ENCODE measurements around the gene IL17RB.
A peak's percentile ranks its signal among the peaks of the same experiment; 100 is the strongest.

IL17RB gene

DNA sequence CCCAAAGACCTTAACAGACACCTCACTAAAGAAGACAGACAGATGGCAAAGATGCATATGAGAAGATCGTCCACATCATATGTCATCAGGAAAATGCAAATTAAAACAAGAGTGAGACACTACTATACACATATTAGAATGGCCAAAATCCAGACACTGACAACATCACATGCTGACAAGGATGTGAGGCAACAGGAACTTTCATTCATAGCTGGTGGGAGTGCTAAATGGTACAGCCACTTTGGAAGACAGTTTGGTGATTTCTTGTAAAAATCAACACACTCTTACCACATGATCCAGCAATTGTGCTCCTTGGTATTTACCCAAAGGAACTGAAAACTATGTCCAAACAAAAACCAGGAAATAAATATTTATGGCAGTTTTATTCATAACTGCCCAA lies 17.8 kb upstream of the IL17RB start:
- no peak for DNase-seq

DNA sequence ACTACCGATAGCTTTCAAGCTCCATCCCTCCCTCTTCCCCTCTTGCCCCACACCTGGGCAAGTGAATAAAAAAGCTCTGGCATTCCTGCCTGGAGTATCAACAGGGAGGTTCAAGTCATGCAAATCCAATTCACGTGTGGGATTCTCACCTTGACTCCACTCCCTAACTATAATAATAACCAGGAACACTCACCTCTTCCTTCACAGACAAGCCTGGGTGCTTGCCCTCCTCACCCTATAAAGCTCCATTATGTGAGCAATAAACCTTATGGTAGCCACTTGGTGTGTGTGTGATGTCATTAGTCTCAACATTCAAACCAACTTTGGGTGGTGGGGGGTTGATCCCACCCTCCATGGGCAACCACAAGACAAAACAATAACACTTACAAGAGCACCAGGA lies 16.8 kb upstream of the IL17RB start:
- no peak for DNase-seq

DNA sequence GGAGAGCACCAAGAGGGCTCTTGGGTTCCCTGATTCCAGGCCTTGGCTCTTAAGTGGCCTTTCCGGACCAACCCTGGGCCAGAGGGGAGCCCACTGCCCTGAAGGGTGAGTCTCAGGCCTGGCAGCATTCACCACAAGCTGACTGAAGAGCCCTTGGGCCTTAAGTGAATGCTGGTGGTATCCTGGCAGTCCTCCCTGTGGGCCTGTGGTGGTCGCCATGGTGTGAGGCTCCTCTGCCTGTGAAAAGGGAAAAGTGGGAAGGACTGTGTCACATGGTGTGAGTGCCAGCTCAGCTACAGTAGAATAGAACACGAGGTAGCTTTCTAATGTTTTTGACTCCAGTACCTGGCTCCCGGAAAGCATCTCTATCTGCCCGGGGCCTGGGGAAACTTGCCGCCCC lies 15.4 kb upstream of the IL17RB start:
- DNase-seq: no peak

DNA sequence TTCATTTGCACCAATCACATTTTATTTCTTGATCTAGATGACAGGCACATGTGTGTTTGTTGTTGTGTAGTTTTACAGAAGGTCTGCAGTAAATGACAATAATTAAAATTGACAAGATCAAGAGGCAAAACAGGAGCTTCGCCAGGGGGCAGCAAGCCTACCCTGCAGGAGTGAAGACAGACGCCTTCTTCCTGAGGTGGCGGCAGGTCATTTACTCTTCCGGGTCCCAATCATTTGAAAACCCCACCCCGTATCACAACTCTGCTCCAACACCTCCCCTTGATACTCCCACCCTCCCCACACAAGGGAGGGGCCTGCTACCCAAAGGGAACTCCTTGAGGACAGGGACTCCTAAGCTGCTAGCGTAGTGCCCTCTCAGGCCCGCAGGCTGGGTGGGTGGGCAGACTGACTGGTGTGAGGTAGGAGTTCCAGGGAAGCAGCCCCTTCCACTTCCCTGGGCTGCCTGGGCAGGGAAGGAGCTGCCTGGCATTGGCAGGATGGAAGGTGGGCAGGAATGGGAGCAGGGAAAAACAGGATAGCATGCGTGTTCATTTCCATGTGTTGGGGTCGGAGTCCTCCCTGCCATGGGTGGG lies 13.2 kb upstream of the IL17RB start:
- DNase-seq: no peak

GRCh38 chr3:53833700-53834099 lies 12.7 kb upstream of the IL17RB start:
- no peak for DNase-seq

DNA sequence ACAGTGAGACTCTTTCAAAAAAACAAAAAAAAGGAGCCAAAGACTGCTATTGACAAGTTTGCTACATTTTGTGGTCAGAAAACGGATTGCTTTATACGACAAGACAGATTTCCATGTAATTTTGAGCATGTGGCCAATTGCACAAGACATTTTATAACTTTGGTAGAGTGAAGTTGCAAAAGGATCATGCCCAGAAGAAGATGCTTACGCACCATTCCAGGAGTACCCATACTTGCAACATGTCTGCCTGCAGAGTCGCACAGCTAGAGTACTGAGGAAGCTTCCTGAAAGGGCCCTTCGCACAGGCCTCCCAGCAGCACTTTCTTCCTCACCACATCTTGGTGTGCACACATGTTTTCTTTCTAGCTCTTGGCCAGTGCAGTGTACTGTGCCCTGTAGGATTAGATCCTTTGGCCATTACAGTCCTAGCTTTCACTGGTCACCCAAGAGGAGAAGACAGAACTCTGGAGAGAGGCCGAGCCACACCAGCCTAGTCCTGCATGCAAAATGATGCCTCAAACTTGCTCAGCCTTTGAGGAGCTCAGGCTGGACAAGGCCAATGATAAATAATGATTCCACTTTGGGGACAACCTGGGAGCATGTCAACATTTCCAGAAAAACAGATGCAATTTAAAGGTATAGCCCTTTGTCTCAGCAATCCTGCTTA lies 11.8 kb upstream of the IL17RB start:
- DNase-seq: no peak

GRCh38 chr3:53835257-53835656 lies 11.1 kb upstream of the IL17RB start:
- DNase-seq: no peak

- no peak for DNase-seq
Observed at GRCh38 chr3:53836084-53836872, 10.1 kb upstream of the IL17RB start.

DNA sequence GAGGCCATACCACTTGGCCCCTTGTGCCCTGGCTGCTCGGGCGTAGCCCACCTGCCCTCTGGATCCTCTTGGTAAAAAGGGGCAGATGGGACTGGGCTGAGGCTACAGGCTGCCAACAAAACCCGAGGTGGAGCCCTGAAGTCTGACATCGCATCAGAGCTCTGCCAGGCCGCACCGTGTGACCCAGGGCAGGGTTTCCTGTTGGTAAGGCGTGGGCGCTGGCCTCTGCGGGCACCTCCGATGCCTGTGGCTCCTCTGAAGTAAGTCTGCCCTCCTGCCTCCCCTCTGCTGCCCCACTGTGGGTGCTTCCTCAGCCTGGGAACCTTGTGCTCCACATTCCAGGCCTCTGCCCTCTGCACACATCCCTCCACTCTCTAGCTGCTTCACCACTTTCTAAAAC lies 9.0 kb upstream of the IL17RB start:
- DNase-seq: no peak

DNA sequence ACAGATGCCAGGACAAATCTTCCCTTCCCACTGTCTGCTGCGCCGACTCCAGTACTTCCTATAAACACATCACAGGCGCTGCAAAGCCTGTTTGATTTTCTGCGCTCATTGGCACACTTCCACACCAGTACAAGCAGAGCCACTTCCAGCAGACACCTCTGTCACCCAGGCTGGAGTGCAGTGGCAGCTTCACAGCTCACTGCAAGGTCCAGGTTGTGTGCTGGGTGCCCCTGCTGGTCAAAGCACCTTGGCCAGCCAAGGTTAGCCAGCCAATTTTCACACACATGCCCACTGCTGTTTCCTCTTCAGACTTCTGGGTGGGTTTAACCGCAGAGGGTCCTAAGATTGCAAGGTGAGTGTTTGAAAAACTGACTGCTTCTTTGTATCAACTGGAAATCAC lies 5.1 kb upstream of the IL17RB start:
- DNase-seq: no peak

- peak in 48 of 51 donors; percentile 17 to 92 (median 71) for DNase-seq
Observed at GRCh38 chr3:53842436-53843194, 3.8 kb upstream of the IL17RB start.

- peak in 2 of 51 donors; percentile 26 to 44 for DNase-seq
Observed at GRCh38 chr3:53843195-53844177, 2.9 kb upstream of the IL17RB start.

GRCh38 chr3:53844262-53845102 lies 1.9 kb upstream of the IL17RB start:
- peak in 23 of 51 donors; percentile 8 to 53 (median 28) for DNase-seq

- DNase-seq: peak in 25 of 51 donors; percentile 13 to 63 (median 39)
Observed at GRCh38 chr3:53845103-53845880, 1.1 kb upstream of the IL17RB start.

- DNase-seq: peak in 3 of 51 donors; percentile 45 to 50 (median 47)
Observed at GRCh38 chr3:53845881-53846133, 561 bp upstream of the IL17RB start.

- DNase-seq: no peak
Observed at GRCh38 chr3:53846851-53847155, 435 bp downstream of the IL17RB start.

GRCh38 chr3:53849916-53850315 lies 3.5 kb downstream of the IL17RB start:
- DNase-seq: no peak

DNA sequence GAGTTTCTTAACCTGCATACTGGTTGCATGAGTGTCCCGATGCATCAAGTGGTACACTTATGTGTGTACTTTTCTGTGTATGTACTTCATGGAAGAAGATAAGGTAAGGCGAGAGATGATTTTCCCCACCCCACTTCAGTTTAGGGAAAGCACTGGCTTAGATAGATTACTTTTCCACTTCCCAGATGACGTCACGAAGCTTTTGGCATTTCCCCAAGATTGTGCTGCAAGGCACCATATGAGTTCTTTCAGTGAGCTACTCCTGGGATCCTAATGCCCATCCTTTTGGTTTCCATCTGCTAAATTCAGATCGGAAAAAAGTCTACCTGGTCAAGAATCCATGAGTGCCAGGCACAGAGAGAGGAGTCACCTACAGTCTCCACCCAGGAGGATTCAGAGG lies 4.5 kb downstream of the IL17RB start:
- DNase-seq: no peak

- DNase-seq: no peak
Observed at GRCh38 chr3:53856964-53857363, 10.6 kb downstream of the IL17RB start.
